ENCODE results near the gene NUP93.

Gene NUP93

DNA sequence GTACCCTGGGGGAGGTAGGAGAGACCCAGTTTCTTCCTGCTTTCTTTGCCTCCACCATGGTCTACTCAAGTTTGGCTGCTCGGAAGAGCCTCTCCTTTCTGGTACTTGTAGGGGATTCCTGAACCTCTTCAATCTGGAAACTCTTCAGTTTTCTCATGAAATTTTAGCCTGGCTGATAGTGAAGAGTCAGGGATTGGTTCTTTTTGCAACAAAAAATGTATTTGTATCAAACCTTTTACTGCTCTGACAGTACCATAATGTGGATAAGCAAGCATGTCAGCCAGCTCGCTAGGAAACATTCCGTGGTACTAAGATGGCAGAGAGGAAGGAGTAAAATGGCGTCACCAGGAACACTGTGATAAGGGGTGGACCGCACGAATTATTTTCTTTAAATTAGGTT lies 55.4 kb downstream of the NUP93 start:
- Histone ChIP-seq H3K4me3 (ENCODE audit: low read length) (no peak overlapping the region), H3K9me2 (replicated peaks; ENCODE audit: insufficient read depth, low read length) (no peaks in the 10 kb centered on the region), H3K9ac (ENCODE audit: low read length) (no peak overlapping the region), H3K36me3 (replicated peaks; ENCODE audit: insufficient read depth, low read length) (no peaks in the 10 kb centered on the region), H3K27me3 (replicated peaks; ENCODE audit: insufficient read depth, low read length) (no peaks in the 10 kb centered on the region), H3K9me3 (replicated peaks; ENCODE audit: insufficient read depth, low read length) (no peaks in the 10 kb centered on the region), H3K79me2 (ENCODE audit: low read length) (peaks cover 29% of the 10 kb centered on the region), H3K4me1 (ENCODE audit: low read length) (0 out of 2 replicates have a peak, but pooled peaks cover 5% of the 10 kb centered on the region), H3F3A (ENCODE audit: insufficient read depth, low read length) (no peaks in the 10 kb centered on the region), H3K4me2 (ENCODE audit: low read depth, low read length) (no peak overlapping the region), H3K27ac (ENCODE audit: low read length) (no peak overlapping the region), H4K20me1 (ENCODE audit: insufficient read depth, low read length) (no peaks in the 10 kb centered on the region), H2AFZ (ENCODE audit: low read length) (no peak overlapping the region)
- TF ChIP-seq, protein P1, sequence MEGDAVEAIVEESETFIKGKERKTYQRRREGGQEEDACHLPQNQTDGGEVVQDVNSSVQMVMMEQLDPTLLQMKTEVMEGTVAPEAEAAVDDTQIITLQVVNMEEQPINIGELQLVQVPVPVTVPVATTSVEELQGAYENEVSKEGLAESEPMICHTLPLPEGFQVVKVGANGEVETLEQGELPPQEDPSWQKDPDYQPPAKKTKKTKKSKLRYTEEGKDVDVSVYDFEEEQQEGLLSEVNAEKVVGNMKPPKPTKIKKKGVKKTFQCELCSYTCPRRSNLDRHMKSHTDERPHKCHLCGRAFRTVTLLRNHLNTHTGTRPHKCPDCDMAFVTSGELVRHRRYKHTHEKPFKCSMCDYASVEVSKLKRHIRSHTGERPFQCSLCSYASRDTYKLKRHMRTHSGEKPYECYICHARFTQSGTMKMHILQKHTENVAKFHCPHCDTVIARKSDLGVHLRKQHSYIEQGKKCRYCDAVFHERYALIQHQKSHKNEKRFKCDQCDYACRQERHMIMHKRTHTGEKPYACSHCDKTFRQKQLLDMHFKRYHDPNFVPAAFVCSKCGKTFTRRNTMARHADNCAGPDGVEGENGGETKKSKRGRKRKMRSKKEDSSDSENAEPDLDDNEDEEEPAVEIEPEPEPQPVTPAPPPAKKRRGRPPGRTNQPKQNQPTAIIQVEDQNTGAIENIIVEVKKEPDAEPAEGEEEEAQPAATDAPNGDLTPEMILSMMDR (IDR thresholded peaks at IDR 0.05; ENCODE audit: low read length), result no peak
- no peak for TF ChIP-seq EZH2phosphoT487 (IDR thresholded peaks at IDR 0.05; ENCODE audit: low read length)
- no peak for TF ChIP-seq EZH2 (optimal IDR thresholded peaks at IDR 0.05; ENCODE audit: low read depth, low read length)
- no peak for DNase-seq

DNA sequence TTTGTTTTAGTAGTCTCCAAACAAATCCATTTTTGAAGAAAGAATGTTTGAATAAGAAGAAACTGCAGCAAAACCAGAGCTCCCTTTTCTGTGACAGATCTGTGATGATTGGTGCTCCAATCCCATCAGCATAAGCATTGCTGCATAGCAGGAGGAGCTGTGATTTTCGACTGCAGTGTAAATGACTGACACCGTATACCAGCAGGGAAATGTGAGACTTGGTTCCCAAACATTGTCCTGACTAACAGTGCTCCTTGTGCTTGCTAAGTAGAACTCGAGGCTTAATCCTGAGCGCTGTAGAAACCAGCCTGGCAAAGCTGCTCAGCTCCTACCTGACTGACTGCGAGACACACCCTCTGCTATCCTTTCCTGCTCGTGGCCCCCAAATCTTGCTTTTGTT lies 57.2 kb downstream of the NUP93 start:
- Histone ChIP-seq H3K9ac (ENCODE audit: low read length) (no peak overlapping the region), H3K4me1 (ENCODE audit: low read length) (no peaks in the 10 kb centered on the region), H3K36me3 (replicated peaks; ENCODE audit: insufficient read depth, low read length) (no peaks in the 10 kb centered on the region), H4K20me1 (ENCODE audit: insufficient read depth, low read length) (no peaks in the 10 kb centered on the region), H3K4me2 (ENCODE audit: low read depth, low read length) (no peak overlapping the region), H3F3A (ENCODE audit: insufficient read depth, low read length) (no peaks in the 10 kb centered on the region), H3K4me3 (ENCODE audit: low read length) (no peak overlapping the region), H3K9me2 (replicated peaks; ENCODE audit: insufficient read depth, low read length) (no peaks in the 10 kb centered on the region), H3K27ac (ENCODE audit: low read length) (no peak overlapping the region), H2AFZ (ENCODE audit: low read length) (no peak overlapping the region), H3K27me3 (replicated peaks; ENCODE audit: insufficient read depth, low read length) (no peaks in the 10 kb centered on the region), H3K9me3 (replicated peaks; ENCODE audit: insufficient read depth, low read length) (no peaks in the 10 kb centered on the region), H3K79me2 (ENCODE audit: low read length) (peaks cover 20% of the 10 kb centered on the region)
- TF ChIP-seq, protein P1 (IDR thresholded peaks at IDR 0.05; ENCODE audit: low read length), result no peak
- TF ChIP-seq EZH2 (optimal IDR thresholded peaks at IDR 0.05; ENCODE audit: low read depth, low read length), result no peak
- TF ChIP-seq EZH2phosphoT487 (IDR thresholded peaks at IDR 0.05; ENCODE audit: low read length), result no peak
- DNase-seq, result no peak

DNA sequence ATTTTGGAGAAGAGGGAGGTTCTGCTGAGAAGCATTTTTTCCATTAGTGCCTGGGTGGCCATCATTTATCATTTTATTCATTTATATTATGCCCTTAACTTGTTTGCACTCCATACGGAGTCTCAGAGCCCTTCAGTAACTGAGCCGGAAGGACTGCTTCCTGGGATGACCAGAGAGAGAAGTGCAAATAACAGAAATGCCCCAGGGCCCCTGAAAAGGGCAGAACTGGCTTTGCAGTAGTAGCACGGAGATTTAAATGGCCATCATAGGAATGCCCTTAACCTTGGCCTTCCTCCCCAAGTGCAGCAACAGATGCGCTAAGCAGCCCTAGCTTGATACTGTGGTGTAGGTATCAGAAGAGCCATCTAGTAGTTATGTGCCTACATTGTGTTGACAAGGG lies 58.5 kb downstream of the NUP93 start:
- Histone ChIP-seq H3K79me2 (ENCODE audit: low read length) (peaks cover 15% of the 10 kb centered on the region), H3K4me3 (ENCODE audit: low read length) (no peak overlapping the region), H2AFZ (ENCODE audit: low read length) (no peak overlapping the region), H3K4me1 (ENCODE audit: low read length) (no peaks in the 10 kb centered on the region), H3F3A (ENCODE audit: insufficient read depth, low read length) (no peaks in the 10 kb centered on the region), H4K20me1 (ENCODE audit: insufficient read depth, low read length) (no peaks in the 10 kb centered on the region), H3K4me2 (ENCODE audit: low read depth, low read length) (no peak overlapping the region), H3K9me2 (replicated peaks; ENCODE audit: insufficient read depth, low read length) (no peaks in the 10 kb centered on the region), H3K9ac (ENCODE audit: low read length) (no peak overlapping the region), H3K27ac (ENCODE audit: low read length) (no peak overlapping the region), H3K27me3 (replicated peaks; ENCODE audit: insufficient read depth, low read length) (no peaks in the 10 kb centered on the region), H3K36me3 (replicated peaks; ENCODE audit: insufficient read depth, low read length) (no peaks in the 10 kb centered on the region), H3K9me3 (replicated peaks; ENCODE audit: insufficient read depth, low read length) (no peaks in the 10 kb centered on the region)
- TF ChIP-seq, protein P1 (IDR thresholded peaks at IDR 0.05; ENCODE audit: low read length), result no peak
- TF ChIP-seq EZH2 (optimal IDR thresholded peaks at IDR 0.05; ENCODE audit: low read depth, low read length), result no peak
- no peak for TF ChIP-seq EZH2phosphoT487 (IDR thresholded peaks at IDR 0.05; ENCODE audit: low read length)
- no peak for DNase-seq

Measured in MM.1S (cell line).